HPDE6-E6E7 (cell line): Measurements from ENCODE around the gene THADA.
A peak's percentile ranks its signal among the peaks of the same experiment; 100 is the strongest.

Experiments
- DNase-seq: peaks from one replicate; pipeline ENCODE4 v3.0.0; 2011; ENCODE audit warnings: missing footprints; ENCODE audit errors: extremely low spot score

THADA gene

GRCh38 chr2:43445781-43446180 lies 150.1 kb downstream of the THADA start:
- DNase-seq = no peak

GRCh38 chr2:43444989-43445645 lies 150.7 kb downstream of the THADA start:
- DNase-seq = no peak

- DNase-seq = no peak
Measured at GRCh38 chr2:43443282-43443681, 152.6 kb downstream of the THADA start.

- DNase-seq = no peak
Measured at GRCh38 chr2:43441195-43441594, 154.6 kb downstream of the THADA start.

DNA sequence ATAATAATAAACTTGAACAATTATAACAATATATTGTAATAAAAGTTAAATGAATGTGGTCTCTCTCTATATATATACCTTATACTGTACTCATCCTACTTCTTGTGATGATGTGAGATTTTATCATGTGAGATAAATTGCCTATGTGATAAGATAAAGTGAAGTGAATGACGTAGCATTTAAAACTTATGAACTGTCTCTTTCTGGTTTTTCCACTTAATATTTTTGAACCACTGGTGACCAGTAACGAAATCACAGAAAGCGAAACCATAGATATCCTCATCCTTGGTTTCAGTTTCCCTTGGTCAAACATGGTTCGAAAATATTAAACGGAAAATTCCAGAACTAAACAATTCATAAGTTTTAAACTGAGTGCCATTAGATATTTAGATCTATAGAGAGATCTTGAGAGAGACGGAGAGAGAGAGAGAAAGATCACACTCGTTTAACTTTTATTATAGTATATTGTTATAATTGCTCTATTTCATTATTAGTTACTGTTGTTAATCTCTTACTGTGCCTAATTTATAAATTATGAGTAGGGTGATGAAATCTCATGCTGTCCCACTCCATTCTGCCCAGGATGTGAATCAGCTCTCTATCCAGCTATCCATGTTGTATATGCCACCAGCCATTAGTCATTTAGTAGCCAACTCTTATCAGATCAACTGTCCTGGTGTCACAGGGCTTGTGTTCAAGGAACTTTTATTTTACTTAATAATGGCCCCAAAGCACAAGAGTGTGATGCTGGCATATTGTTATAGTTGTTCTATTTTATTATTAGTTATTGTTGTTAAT lies 156.8 kb downstream of the THADA start:
- DNase-seq = no peak

GRCh38 chr2:43438342-43438741 lies 157.5 kb downstream of the THADA start:
- DNase-seq = no peak

- DNase-seq = no peak
Measured at GRCh38 chr2:43437363-43437762, 158.5 kb downstream of the THADA start.

- no peak for DNase-seq
Measured at GRCh38 chr2:43436431-43436830, 159.4 kb downstream of the THADA start.

DNA sequence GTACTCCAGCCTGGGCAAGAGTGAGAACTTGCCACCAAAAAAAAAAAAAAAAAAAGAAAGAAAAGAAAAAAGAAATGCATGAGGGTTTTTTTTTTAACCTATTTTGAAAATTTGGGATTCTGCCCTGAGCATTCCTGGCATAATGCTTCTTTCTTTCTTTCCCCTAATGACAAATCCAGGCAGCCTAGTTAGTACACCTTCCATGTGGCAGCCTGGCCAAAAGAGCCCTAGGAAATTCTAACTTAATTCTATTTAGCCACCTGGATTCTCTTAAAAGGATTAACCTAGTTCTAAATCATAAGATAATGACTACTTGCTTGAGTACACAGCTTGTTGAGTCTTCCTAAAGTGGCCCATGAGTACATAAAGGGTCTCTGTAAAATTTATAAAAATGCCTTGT lies 160.1 kb downstream of the THADA start:
- no peak for DNase-seq

GRCh38 chr2:43430489-43430888 lies 165.3 kb downstream of the THADA start:
- DNase-seq = no peak

- no peak for DNase-seq
Measured at GRCh38 chr2:43429369-43429768, 166.5 kb downstream of the THADA start.

DNA sequence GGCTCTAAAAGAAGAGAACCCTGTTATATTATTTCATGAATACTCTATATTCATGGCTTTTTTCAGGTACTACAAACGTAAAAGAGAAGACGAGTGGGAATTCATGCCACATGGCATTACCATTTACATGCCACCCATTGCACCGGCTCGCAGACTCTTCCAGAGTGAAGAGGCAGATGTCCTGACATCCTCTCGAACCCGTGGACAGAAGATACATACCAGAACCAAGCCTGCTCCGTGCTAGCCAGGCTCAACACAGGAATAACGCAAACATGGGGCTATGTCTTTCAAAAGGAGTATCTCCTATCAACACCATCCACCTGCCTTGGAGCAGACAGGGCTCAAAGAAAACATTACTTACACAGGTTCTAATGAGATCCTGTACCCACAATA lies 168.8 kb downstream of the THADA start:
- DNase-seq = no peak

DNA sequence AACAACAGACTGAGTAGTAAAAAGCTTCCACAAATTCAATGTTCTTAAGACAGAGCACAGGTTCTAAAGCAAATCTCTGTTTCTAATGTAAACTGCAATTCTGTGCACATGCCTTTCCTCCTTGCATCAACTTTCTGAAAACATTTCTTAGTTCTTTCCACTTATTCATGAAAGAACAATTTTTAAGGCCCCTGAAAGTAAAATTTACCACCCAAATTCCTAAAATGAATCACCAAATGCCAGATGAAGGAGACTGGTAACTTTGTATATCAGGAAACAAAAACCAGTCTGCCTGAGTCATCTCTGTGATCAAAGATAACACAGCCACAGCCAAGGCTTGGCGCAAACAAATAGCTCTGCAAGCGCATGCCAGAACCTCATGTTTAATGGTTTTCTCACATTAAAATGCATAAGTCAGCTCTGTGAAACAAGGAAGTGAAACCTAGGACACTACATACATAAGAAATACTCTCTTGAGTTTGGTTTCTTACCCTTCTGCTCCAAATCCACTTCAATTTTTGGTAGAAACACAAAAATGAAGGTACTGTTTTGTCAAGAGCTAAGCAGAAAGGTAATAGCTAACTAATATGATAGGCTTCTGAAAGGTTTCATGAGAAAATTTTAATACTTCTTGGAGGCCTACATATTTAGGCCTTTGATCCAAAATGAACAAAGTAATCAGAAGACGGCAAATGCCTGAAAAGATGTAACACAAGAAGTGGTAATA lies 169.4 kb downstream of the THADA start:
- DNase-seq = peak; percentile 75

DNA sequence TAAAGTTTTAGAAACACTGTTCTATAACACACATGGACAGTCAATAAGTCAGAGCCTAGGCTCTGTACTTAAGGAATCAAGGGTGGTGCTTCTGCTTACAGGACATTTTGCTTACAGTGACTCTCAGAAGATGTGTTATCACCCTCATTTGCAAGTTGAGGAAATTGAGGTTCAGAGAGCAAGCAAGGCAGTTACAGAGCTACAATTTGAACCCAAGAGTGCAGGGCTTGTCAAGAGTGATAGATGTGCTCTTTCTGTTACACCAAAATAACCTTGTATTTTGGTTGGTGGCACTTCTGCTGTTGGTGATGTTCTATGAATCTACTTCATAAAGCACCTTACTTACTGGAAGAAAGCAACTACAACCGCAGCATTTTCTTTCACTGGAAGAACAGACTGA lies 170.2 kb downstream of the THADA start:
- no peak for DNase-seq

GRCh38 chr2:43424262-43425207 lies 171.3 kb downstream of the THADA start:
- no peak for DNase-seq

DNA sequence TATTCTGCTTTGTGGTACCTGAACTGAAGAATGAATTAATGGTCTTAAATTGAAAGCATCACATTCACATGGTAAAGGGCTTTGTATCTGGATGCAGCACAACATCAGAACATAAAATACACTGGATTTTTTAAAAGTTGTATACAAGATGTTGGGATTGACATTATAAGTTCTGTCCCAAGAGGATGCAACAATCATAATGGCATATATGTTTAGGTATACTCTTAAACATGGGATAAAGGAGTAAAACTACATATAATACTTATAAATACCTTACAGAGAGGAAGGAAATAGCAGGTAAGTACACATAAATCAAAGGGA lies 171.9 kb downstream of the THADA start:
- DNase-seq = no peak

DNA sequence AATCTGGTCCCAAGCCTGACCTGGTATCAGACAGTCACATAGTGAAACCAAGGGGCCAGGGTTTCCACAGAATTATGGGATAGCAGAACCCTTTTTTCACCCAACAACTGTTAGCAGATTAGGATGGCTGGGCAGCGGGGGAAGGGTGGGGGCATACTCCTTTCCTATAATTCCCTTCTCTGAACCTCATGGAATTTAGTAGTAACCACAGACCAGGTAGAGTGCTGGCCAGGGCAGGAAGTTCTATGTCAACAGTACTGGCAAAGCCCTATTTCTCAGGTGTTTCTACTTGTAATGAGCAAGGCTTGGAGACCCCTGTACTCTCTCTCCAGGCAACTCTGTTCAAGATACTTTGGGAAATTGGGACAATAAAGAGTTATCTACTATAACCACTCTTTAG lies 174.6 kb downstream of the THADA start:
- DNase-seq = no peak

DNA sequence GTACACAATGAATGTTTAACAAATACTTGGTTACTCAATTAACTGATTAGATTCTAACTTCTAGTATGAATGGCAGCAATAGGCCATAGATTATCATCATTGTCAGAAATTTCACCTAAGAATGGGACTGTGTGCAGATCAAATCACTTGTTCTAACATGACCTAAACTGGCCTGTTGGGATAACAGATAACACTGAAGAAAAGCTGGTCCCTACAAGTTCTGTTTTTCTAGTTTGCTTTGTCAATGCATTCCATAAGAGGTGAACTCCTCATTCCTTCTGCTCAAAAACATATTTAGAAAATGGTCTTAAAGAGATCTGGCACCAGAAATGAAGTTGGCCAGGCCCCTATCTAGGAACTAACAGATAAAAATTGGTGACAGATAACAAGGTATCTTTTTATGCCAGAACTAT lies 175.4 kb downstream of the THADA start:
- peak; percentile 20 for DNase-seq

DNA sequence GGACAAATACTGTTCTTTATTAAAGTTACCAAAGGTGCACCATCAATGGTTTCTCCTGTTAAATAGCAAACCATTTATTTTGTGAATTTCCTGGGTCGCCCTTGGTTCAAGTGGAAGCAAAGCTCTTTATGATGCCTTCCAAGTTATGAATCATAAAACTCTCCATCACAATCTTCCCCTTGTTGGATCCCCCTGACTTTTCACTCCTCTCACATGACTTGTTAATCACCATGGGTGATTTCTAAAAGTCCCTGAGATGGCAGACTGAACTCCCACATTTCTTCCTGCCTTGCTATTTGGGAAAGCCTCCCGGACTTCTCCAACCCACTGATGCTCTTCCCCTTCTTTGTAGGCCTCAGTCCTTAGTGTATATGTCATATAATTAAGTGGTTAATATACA lies 176.0 kb downstream of the THADA start:
- DNase-seq = no peak

DNA sequence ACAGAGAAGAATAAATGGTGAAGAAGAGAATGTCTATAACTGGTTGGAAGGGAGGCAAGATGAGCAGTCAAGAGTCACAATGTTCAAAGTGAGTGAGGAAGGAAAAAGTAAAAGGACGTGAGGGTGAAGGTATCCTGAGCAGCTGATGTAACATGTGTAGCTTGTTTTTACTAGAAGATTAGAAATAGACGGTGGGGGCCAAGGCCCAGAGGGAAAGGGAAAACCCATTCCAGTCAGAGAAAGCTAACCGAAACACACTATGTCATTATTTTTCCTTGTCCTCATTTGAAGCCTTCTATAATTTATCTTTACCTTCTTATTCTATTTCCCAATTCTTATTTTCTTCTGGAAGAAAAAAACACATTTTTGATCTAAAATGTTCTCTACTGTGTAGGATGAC lies 176.6 kb downstream of the THADA start:
- no peak for DNase-seq

- DNase-seq = no peak
Measured at GRCh38 chr2:43418680-43419079, 177.2 kb downstream of the THADA start.

GRCh38 chr2:43417300-43417699 lies 178.5 kb downstream of the THADA start:
- no peak for DNase-seq
